Activated naive CD8-positive, alpha-beta T cell treated with anti-CD3 and anti-CD28 coated beads, Interleukin-2, amount 50 U/mL, for 24 hours (primary cell): ENCODE measurements around the gene RBPJ.

ENCODE experiments used
- ATAC-seq: fragments of 150-1000 bp; cut with Tn5 transposase; one replicate; pipeline ENCODE4 v1.10.0; 2021
- DNase-seq: peaks from one replicate; pipeline ENCODE4 v3.0.0; 2021
- H3K27ac Mint-ChIP-seq: one replicate; pipeline ENCODE4 v1.8.0; 2021; ENCODE audit warnings: mild to moderate bottlenecking, mixed read lengths
- H3K27me3 Mint-ChIP-seq: one replicate; pipeline ENCODE4 v1.8.0; 2021; ENCODE audit warnings: mixed read lengths
- H3K36me3 Mint-ChIP-seq: one replicate; pipeline ENCODE4 v1.8.0; 2021; ENCODE audit warnings: low read depth, mixed read lengths
- H3K4me1 Mint-ChIP-seq: one replicate; pipeline ENCODE4 v1.8.0; 2021; ENCODE audit warnings: mixed read lengths
- H3K4me3 Mint-ChIP-seq: one replicate; pipeline ENCODE4 v1.8.0; 2021; ENCODE audit warnings: mild to moderate bottlenecking, moderate library complexity, mixed read lengths
- H3K9me3 Mint-ChIP-seq: one replicate; pipeline ENCODE4 v1.8.0; 2021; ENCODE audit warnings: mixed read lengths

RBPJ gene

GRCh38 chr4:26457412-26457811 lies 136.6 kb downstream of the RBPJ start:
- H3K4me1 Mint-ChIP-seq, result peaks cover 14% of the 10 kb centered on the region
- H3K27ac Mint-ChIP-seq, result no peak overlapping the region
- no peaks in the 10 kb centered on the region for H3K27me3 Mint-ChIP-seq
- DNase-seq (no peak), ATAC-seq (no peak)
- H3K36me3 Mint-ChIP-seq, result no peaks in the 10 kb centered on the region
- no peak overlapping the region for H3K4me3 Mint-ChIP-seq
- H3K9me3 Mint-ChIP-seq, result no peaks in the 10 kb centered on the region

- DNase-seq (no peak), ATAC-seq (no peak)
- Mint-ChIP-seq H3K9me3 (no peaks in the 10 kb centered on the region), H3K4me3 (no peak overlapping the region), H3K36me3 (no peaks in the 10 kb centered on the region), H3K27me3 (no peaks in the 10 kb centered on the region), H3K27ac (no peak overlapping the region), H3K4me1 (peaks cover 14% of the 10 kb centered on the region)
Measured at GRCh38 chr4:26458157-26458561, 137.3 kb downstream of the RBPJ start.

- Mint-ChIP-seq H3K4me1 (peaks cover 14% of the 10 kb centered on the region), H3K27ac (no peak overlapping the region), H3K36me3 (no peaks in the 10 kb centered on the region), H3K4me3 (no peak overlapping the region), H3K27me3 (no peaks in the 10 kb centered on the region), H3K9me3 (no peaks in the 10 kb centered on the region)
- peak; percentile 51 for ATAC-seq
- no peak for DNase-seq
Measured at GRCh38 chr4:26459054-26459755, 138.4 kb downstream of the RBPJ start.

GRCh38 chr4:26459756-26460530 lies 139.1 kb downstream of the RBPJ start:
- Mint-ChIP-seq H3K4me1 (peaks cover 14% of the 10 kb centered on the region), H3K9me3 (no peaks in the 10 kb centered on the region), H3K27me3 (no peaks in the 10 kb centered on the region), H3K4me3 (no peak overlapping the region), H3K36me3 (no peaks in the 10 kb centered on the region), H3K27ac (no peak overlapping the region)
- DNase-seq (no peak), ATAC-seq (no peak)

- peaks cover 13% of the 10 kb centered on the region for H3K4me1 Mint-ChIP-seq
- H3K27ac Mint-ChIP-seq, result no peak overlapping the region
- no peaks in the 10 kb centered on the region for H3K36me3 Mint-ChIP-seq
- H3K4me3 Mint-ChIP-seq, result no peak overlapping the region
- H3K9me3 Mint-ChIP-seq, result no peaks in the 10 kb centered on the region
- DNase-seq, result no peak
- H3K27me3 Mint-ChIP-seq, result no peaks in the 10 kb centered on the region
- no peak for ATAC-seq
Measured at GRCh38 chr4:26462874-26463273, 142.1 kb downstream of the RBPJ start.

- no peaks in the 10 kb centered on the region for H3K9me3 Mint-ChIP-seq
Measured at GRCh38 chr4:26463386-26463785, 142.6 kb downstream of the RBPJ start.

GRCh38 chr4:26464420-26465095 lies 143.7 kb downstream of the RBPJ start:
- H3K4me3 Mint-ChIP-seq, result no peak overlapping the region
- ATAC-seq, result no peak
- peaks cover under 1% of the 10 kb centered on the region for H3K4me1 Mint-ChIP-seq

More at GRCh38 chr4:26463386-26463785, 142.6 kb downstream of the RBPJ start:
- Mint-ChIP-seq H3K4me3 (no peak overlapping the region), H3K36me3 (no peaks in the 10 kb centered on the region), H3K4me1 (peaks cover 8% of the 10 kb centered on the region), H3K27me3 (no peaks in the 10 kb centered on the region), H3K27ac (no peak overlapping the region)
- ATAC-seq (no peak), DNase-seq (no peak)

GRCh38 chr4:26466578-26467270 lies 145.9 kb downstream of the RBPJ start:
- no peaks in the 10 kb centered on the region for H3K9me3 Mint-ChIP-seq
- DNase-seq (no peak), ATAC-seq (no peak)
- no peak overlapping the region for H3K4me3 Mint-ChIP-seq
- no peak overlapping the region for H3K27ac Mint-ChIP-seq
- no peaks in the 10 kb centered on the region for H3K36me3 Mint-ChIP-seq
- no peaks in the 10 kb centered on the region for H3K4me1 Mint-ChIP-seq
- peaks cover 5% of the 10 kb centered on the region for H3K27me3 Mint-ChIP-seq

More at GRCh38 chr4:26464420-26465095, 143.7 kb downstream of the RBPJ start:
- Mint-ChIP-seq H3K27me3 (no peaks in the 10 kb centered on the region), H3K36me3 (no peaks in the 10 kb centered on the region), H3K27ac (no peak overlapping the region), H3K9me3 (no peaks in the 10 kb centered on the region)
- DNase-seq, result no peak

GRCh38 chr4:26467724-26468123 lies 146.9 kb downstream of the RBPJ start:
- no peak for ATAC-seq
- Mint-ChIP-seq H3K27ac (no peak overlapping the region), H3K27me3 (peaks cover 5% of the 10 kb centered on the region), H3K4me3 (no peak overlapping the region), H3K9me3 (no peaks in the 10 kb centered on the region), H3K36me3 (no peaks in the 10 kb centered on the region), H3K4me1 (no peaks in the 10 kb centered on the region)
- DNase-seq, result no peak

GRCh38 chr4:26468283-26468949 lies 147.6 kb downstream of the RBPJ start:
- Mint-ChIP-seq H3K27ac (no peak overlapping the region), H3K27me3 (peaks cover 5% of the 10 kb centered on the region), H3K36me3 (no peaks in the 10 kb centered on the region), H3K4me1 (no peaks in the 10 kb centered on the region), H3K9me3 (no peaks in the 10 kb centered on the region), H3K4me3 (no peak overlapping the region)
- no peak for DNase-seq
- ATAC-seq, result no peak

- H3K36me3 Mint-ChIP-seq, result no peaks in the 10 kb centered on the region
- no peak overlapping the region for H3K4me3 Mint-ChIP-seq
- H3K27ac Mint-ChIP-seq, result no peak overlapping the region
- H3K27me3 Mint-ChIP-seq, result peaks cover 5% of the 10 kb centered on the region
- DNase-seq, result no peak
- no peaks in the 10 kb centered on the region for H3K4me1 Mint-ChIP-seq
- ATAC-seq, result no peak
- H3K9me3 Mint-ChIP-seq, result no peaks in the 10 kb centered on the region
Measured at GRCh38 chr4:26468977-26469376, 148.2 kb downstream of the RBPJ start.

GRCh38 chr4:26471890-26472289 lies 151.1 kb downstream of the RBPJ start:
- DNase-seq, result no peak
- H3K36me3 Mint-ChIP-seq, result no peaks in the 10 kb centered on the region
- no peak overlapping the region for H3K27ac Mint-ChIP-seq

GRCh38 chr4:26473893-26474292 lies 153.1 kb downstream of the RBPJ start:
- DNase-seq (no peak), ATAC-seq (no peak)
- Mint-ChIP-seq H3K27ac (no peak overlapping the region), H3K9me3 (no peaks in the 10 kb centered on the region), H3K4me1 (no peaks in the 10 kb centered on the region), H3K36me3 (no peaks in the 10 kb centered on the region), H3K4me3 (no peak overlapping the region), H3K27me3 (peaks cover 6% of the 10 kb centered on the region)

More at GRCh38 chr4:26471890-26472289, 151.1 kb downstream of the RBPJ start:
- Mint-ChIP-seq H3K27me3 (peaks cover 5% of the 10 kb centered on the region), H3K4me1 (no peaks in the 10 kb centered on the region), H3K4me3 (no peak overlapping the region), H3K9me3 (no peaks in the 10 kb centered on the region)
- no peak for ATAC-seq

- ATAC-seq (no peak), DNase-seq (no peak)
- Mint-ChIP-seq H3K4me1 (no peaks in the 10 kb centered on the region), H3K27ac (no peak overlapping the region), H3K27me3 (peaks cover 6% of the 10 kb centered on the region), H3K36me3 (no peaks in the 10 kb centered on the region), H3K4me3 (no peak overlapping the region), H3K9me3 (no peaks in the 10 kb centered on the region)
Measured at GRCh38 chr4:26474551-26474950, 153.7 kb downstream of the RBPJ start.
